ENCODE measurements around the gene TRAIP. TPM values are rescaled to one million over a fixed set of nuclear protein-coding genes. Genes with fewer than 3 reads are reported as not detected.
"Not testable (repeated sequence)": the region's sequence is repeated elsewhere in the genome, so short reads cannot be mapped to it uniquely, and the experiment has no call there.

The TRAIP gene
- total RNA-seq, 1 donor = 3.0 TPM

DNA sequence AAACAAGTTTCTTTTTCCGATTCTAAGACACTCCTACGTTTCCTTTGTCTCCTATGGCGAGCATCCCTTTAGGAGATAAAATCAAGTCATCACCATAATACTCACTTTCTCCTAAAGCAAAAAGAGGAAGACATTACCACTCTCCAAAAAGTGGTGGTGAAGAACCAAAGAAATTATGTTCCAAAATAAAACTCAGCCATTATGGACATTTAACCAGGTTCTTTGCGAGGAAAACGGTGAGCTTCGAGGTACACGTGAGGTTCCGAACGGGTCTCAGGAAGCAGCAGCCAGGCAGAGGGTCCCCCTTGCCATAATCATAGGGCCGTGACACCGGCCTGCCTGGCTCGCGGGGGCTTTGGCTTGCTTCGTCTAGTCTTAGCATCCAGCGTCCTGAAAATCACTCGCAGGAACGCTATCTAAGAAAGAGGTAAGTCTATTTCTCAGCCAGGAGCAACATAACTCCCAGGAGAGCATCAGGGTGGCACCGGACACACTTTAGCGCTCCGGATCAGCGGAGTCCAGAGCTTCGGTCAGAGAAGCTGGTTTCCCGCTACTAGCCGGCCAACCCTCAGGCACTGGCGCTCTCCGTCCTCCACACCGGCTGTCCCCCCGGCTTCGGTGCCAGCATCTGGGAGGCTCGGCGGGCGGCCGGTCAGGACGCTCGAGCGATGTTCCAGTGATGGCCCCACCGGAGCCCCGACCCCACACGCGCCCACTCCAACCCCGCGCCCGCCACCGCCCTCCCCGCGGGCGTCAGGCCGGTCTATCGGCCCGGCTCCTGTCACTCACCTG is 70.6 kb downstream of the TRAIP start:
- peak; percentile 45 for DNase-seq (ENCODE audit: low read depth)
- TF ChIP-seq, protein P1, sequence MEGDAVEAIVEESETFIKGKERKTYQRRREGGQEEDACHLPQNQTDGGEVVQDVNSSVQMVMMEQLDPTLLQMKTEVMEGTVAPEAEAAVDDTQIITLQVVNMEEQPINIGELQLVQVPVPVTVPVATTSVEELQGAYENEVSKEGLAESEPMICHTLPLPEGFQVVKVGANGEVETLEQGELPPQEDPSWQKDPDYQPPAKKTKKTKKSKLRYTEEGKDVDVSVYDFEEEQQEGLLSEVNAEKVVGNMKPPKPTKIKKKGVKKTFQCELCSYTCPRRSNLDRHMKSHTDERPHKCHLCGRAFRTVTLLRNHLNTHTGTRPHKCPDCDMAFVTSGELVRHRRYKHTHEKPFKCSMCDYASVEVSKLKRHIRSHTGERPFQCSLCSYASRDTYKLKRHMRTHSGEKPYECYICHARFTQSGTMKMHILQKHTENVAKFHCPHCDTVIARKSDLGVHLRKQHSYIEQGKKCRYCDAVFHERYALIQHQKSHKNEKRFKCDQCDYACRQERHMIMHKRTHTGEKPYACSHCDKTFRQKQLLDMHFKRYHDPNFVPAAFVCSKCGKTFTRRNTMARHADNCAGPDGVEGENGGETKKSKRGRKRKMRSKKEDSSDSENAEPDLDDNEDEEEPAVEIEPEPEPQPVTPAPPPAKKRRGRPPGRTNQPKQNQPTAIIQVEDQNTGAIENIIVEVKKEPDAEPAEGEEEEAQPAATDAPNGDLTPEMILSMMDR (IDR thresholded peaks at IDR 0.05; ENCODE audit: insufficient read depth, low read depth, low read length) = no peak
- peak overlapping the region; percentile 87 for H3K4me3 ChIP-seq (ENCODE audit: low read depth, low read length)

DNA sequence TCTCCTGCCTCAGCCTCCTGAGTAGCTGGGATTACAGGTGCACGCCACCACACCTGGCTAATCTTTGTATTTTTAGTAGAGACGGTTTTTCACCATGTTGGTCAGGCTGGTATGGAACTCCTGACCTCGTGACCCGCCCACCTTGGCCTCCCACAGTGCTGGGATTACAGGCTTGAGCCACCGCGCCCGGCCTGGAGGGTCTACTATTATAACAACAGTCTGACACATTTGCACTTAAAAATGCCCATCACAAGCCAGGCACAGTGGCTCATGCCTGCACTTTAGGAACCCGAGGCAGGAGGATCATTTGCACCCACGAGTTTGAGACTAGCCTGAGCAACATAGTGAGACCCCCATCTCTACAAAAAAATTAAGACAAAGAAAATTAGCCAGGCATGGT is 74.1 kb downstream of the TRAIP start:
- H3K4me3 ChIP-seq (ENCODE audit: low read depth, low read length); DNase-seq (ENCODE audit: low read depth): not testable (repeated sequence)

DNA sequence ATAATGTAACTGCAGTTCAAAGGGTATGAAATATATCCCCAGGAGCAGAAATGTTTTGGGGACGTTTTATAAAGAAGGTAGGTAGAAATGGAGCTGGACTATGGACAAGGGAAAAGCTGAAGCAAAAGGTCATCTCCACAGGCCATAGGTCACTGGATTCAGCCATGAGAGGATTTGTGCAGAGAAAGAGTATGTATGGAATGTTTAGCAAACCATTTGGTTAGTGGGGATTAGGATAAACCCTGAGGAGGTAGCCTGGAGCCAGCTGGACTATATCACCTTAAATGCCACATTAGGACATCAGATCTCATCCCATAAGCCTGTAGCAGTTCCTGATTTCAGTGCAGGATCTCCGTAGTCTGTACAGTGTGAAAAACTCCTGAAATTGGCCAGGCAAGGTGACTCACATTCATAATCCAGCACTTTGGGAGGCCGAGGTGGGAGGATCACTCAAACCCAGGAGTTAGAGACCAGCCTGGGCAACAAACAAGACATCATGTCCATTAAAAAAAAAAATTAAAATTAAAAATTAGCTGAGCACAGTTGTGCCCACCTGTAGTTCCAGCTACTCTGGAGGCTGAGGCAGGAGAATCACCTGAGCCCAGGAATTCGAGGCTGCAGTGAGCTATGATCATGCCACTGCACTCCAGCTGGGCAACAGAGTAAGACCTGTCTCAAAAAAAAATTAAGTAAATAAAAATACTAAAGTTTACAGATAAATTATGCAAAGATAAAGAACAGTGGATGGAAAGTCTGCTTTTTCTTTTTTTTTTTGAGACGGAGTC is 74.8 kb downstream of the TRAIP start:
- peak; percentile 94 for DNase-seq (ENCODE audit: low read depth)
- H3K4me3 ChIP-seq (ENCODE audit: low read depth, low read length) = no peak overlapping the region
- TF ChIP-seq, protein P1 (IDR thresholded peaks at IDR 0.05; ENCODE audit: insufficient read depth, low read depth, low read length) = no peak

DNA sequence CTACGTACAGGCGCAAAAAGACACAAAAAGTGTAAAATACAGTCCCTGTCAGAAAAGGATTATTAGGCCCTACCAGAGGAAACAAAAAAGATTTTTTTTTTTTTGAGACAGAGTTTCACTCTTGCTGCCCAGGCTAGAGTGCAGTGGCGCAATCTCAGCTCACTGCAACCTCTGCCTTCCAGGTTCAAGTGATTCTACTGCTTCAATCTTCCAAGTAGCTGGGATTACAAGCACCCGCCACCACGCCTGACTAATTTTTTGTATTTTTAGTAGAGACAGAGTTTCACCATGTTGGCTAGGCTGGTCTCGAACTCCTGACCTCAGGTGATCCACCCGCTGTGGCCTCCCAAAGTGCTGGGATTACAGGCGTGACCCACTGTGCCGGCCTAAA is 75.4 kb downstream of the TRAIP start:
- not testable (repeated sequence) for DNase-seq (ENCODE audit: low read depth); H3K4me3 ChIP-seq (ENCODE audit: low read depth, low read length)

DNA sequence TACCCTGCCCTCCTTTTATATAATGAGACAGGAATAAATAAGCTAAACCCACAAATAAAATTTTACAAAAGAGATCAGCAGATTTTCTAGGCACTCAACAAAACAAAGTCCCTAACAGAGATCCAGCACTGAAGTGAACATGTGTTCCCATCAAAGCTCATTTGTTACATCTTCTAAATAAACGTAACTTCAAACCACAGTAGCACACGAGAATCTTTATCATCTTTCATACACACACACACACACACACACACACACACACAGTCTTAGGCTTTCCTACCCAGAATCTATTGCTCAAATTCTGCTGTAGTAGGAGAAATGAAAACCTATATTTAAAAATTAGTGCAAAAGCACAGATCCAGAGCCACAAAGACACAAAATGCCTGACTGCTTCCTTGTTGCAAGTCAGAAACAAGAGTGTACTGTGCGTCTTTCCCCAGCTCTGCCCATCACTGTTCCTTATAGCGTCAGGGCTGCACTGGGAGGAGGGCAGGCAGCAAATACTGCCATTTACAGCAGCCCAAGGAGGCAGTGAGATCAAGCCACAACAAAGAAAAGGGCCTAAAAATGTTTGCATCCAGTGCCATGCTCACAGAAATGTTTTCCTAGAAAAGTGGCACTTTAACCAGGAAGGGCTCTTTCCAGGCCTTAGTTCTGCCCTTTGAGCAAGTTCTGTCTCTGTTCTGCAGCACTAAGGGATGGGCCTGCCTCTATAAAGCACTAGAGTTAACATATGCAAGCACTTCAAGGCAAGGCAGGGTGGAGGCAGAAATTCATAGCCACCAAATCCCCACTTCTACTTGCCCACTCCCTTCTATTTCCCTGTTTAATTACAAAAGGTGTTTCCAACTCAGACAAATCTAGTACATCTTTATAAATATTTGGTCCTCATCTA is 76.0 kb downstream of the TRAIP start:
- H3K4me3 ChIP-seq (ENCODE audit: low read depth, low read length) = no peak overlapping the region
- TF ChIP-seq, protein P1 (IDR thresholded peaks at IDR 0.05; ENCODE audit: insufficient read depth, low read depth, low read length) = no peak
- DNase-seq (ENCODE audit: low read depth) = peak; percentile 30

DNA sequence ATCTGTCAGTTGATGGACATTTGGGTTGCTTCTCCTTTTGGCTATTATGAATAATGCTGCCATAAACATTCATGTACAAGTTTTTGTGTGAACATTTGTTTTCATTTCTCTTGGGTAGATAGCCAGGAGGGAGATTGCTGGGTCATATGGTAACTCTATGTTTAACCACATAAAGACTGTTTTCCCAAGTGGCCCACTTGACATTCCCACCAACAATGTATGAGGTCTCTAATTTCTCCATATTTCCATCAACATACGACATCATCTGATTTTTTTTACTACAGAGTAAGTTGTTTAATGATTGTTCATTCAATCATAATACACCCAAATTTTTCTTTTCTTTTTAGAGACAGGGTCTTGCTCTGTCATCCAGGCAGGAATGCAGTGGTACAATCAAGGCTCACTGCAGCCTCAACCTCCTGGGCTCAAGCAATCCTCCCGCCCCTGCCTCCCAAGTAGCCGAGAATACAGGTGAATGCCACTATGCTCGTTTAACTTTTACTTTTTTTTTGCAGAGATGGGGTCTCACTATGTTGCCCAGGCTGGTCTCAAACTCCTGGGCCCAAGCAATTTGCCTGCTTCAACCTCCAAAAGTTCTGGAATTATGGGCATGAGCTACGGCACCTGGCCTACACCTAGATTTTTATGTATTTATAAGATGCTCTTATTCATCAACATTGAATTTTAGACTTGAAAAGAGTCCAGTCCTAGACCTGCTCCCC is 76.8 kb downstream of the TRAIP start:
- H3K4me3 ChIP-seq (ENCODE audit: low read depth, low read length) = no peak overlapping the region
- TF ChIP-seq, protein P1 (IDR thresholded peaks at IDR 0.05; ENCODE audit: insufficient read depth, low read depth, low read length) = no peak
- DNase-seq (ENCODE audit: low read depth) = no peak

Small RNA genes lying within 50 kb of the gene (small RNA-seq; reads per million reads assigned to genes)
- not detected for gene RN7SL217P

Other genes with a start within 250 kb of the TRAIP start
- gene APEH, start 182.2 kb downstream of the TRAIP start, total RNA-seq = 104 and 109 TPM in 2 replicates
- gene MST1, start 167.1 kb downstream of the TRAIP start, total RNA-seq = 1.7 and 5.2 TPM in 2 replicates
- 25.8 and 31.5 TPM in 2 replicates for gene RNF123, start 167.0 kb downstream of the TRAIP start, total RNA-seq
- gene AMIGO3, start 136.9 kb downstream of the TRAIP start, total RNA-seq = 0.43 and 1.6 TPM in 2 replicates
- gene GMPPB, start 132.6 kb downstream of the TRAIP start, total RNA-seq = 30.2 and 31.6 TPM in 2 replicates
- gene IP6K1, start 70.0 kb downstream of the TRAIP start, total RNA-seq = 45.1 and 47.9 TPM in 2 replicates
- not detected in 2 replicates for gene CDHR4, start 56.7 kb downstream of the TRAIP start, total RNA-seq
- 4.7 and 11.0 TPM in 2 replicates for gene INKA1, start 53.3 kb downstream of the TRAIP start, total RNA-seq
- 44.0 and 48.0 TPM in 2 replicates for gene UBA7, start 42.6 kb downstream of the TRAIP start, total RNA-seq
- not detected in 2 replicates for gene CAMKV, start 13.3 kb upstream of the TRAIP start, total RNA-seq
- under 0.01 and 0.32 TPM in 2 replicates for gene MST1R, start 47.3 kb upstream of the TRAIP start, total RNA-seq
- gene MON1A, start 73.2 kb upstream of the TRAIP start, total RNA-seq = 9.7 and 12.1 TPM in 2 replicates
- 52.2 and 61.7 TPM in 2 replicates for gene RBM6, start 83.6 kb upstream of the TRAIP start, total RNA-seq
- 121 and 192 TPM in 2 replicates for gene RBM5, start 232.4 kb upstream of the TRAIP start, total RNA-seq